Gastroesophageal sphincter (tissue), 4 donors: Measurements from ENCODE around the gene SDC1. TPM values are rescaled to one million over a fixed set of nuclear protein-coding genes. Genes with fewer than 3 reads are reported as not detected.

ENCODE experiments used
- ATAC-seq: fragments of 150-250 bp; one replicate; pipeline ENCODE4 v1.9.1; 2016; ENCODE audit warnings: mild to moderate bottlenecking, moderate library complexity
- H3K27ac ChIP-seq, 4 donors: fragments of 200-600 bp; sonication (generic) in 3 of 4; 1 replicate in 3 of 4; 2 replicates in 1 of 4; pipeline ENCODE4 v1.5.1; 2016 to 2019
- H3K27me3 ChIP-seq: fragments of 200-600 bp; sonication (generic); one replicate; pipeline ENCODE4 v1.5.1; 2019
- H3K36me3 ChIP-seq, 2 donors: fragments of 200-600 bp; sonication (generic); one replicate each; pipeline ENCODE4 v1.5.1; 2019; ENCODE audit warnings: control low read depth in 1 of 2
- H3K4me1 ChIP-seq, 3 donors: fragments of 200-600 bp; sonication (generic); 1 replicate in 2 of 3; 2 replicates in 1 of 3; pipeline ENCODE4 v1.5.1; 2016 to 2019; ENCODE audit warnings: control low read depth in 2 of 3
- H3K4me3 ChIP-seq, 2 donors: fragments of 200-600 bp; sonication (generic); one replicate each; pipeline ENCODE4 v1.5.1; 2019; ENCODE audit warnings: mild to moderate bottlenecking in 1 of 2, moderate library complexity in 1 of 2
- H3K9me3 ChIP-seq, 3 donors: fragments of 200-600 bp; sonication (generic); one replicate each; pipeline ENCODE4 v1.5.1; 2017 to 2019; ENCODE audit warnings: control low read depth in 2 of 3
- CTCF ChIP-seq, 4 experiments: fragments of 200-600 bp in 2 of 4; fragments of 450-650 bp in 2 of 4; sonication (generic) in 1 of 4; IDR thresholded peaks; one replicate each; pipeline ENCODE4 v1.5.1; 2017 to 2019; ENCODE audit warnings: antibody characterized with exemption in 4 of 4, mild to moderate bottlenecking in 2 of 4, moderate library complexity in 2 of 4
- EP300 ChIP-seq: sonication (generic); formaldehyde crosslinking; IDR thresholded peaks from one replicate; pipeline ENCODE4 v1.6.1; 2017; ENCODE audit warnings: antibody characterized with exemption, mild to moderate bottlenecking
- POLR2A ChIP-seq, 2 donors: fragments of 450-650 bp; IDR thresholded peaks; one replicate each; pipeline ENCODE4 v1.6.1; 2017; ENCODE audit warnings: antibody characterized with exemption in 2 of 2, mild to moderate bottlenecking in 2 of 2, moderate library complexity in 1 of 2
- POLR2AphosphoS5 ChIP-seq: sonication (generic); formaldehyde crosslinking; IDR thresholded peaks from one replicate; pipeline ENCODE4 v1.6.1; 2017; ENCODE audit warnings: antibody characterized with exemption
- WGBS, 2 donors: methylation state at CpG; one replicate each; pipeline ENCODE4 v1.1.5; 2018; ENCODE audit warnings: low coverage in 1 of 2; 5-methylcytosine and 5-hydroxymethylcytosine counted together
- total RNA-seq, 4 donors: library from RNA; depleted of rRNA; stranded (reverse); fragments of >200 nt; gene quantifications; one replicate each; pipeline ENCODE4 v1.1.0, GENCODE V29; 2016

Gene SDC1
- total RNA-seq, 4 donors from 2014 or later: 1.1 to 29.5 (median 1.8) TPM

DNA sequence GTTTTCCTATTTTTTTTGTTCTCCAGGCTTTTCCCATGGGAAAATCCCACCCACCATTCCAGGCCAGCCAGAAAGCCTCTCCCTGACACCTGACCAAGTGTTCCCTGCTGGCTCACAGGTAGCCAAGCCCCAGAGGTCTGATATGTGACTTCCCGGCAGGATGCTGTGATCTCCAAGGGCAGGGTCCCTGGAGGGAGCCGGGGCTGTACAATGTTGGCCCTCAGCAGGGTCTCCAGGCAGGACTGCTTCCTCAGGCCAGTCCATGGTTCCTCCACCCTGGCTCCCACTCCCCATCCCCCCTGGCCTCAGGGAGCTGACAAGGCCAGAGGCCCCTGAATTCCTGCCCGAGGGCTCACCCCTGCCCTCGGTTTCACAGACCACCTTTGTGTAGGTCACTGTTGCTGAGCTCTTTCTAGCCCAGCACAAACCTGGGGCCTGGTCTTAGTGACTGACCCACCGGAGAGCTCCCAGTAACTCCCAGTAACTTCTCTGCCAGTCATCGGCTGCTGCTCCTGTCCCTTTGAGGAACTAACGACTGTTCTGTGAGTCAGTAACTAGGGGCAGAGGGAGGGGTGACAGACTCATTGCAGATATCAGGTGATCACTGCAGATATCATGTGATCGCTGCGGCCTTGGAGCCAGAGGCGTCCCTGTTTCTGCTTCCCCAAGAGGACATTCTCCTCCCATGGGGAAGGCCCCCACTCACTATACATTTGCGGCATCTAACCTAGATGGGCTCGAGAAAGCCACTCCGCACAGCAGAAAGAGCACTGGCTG is 38.7 kb downstream of the SDC1 start:
- H3K9me3 ChIP-seq: no peaks in the 10 kb centered on the region
- no peaks in the 10 kb centered on the region for H3K4me1 ChIP-seq
- no peaks in the 10 kb centered on the region for H3K36me3 ChIP-seq
- no peak for TF ChIP-seq POLR2AphosphoS5
- no peak for TF ChIP-seq CTCF (IDR thresholded peaks at IDR 0.05)
- TF ChIP-seq POLR2A (IDR thresholded peaks at IDR 0.05): peak in 1 of 2 donors; percentile 16
- no peak for TF ChIP-seq EP300
- no peak overlapping the region for H3K4me3 ChIP-seq
- H3K27me3 ChIP-seq: no peaks in the 10 kb centered on the region
- peak; percentile 37 for ATAC-seq
- no CpG with 5 or more reads among the region's 13 CpGs for WGBS, 2 donors
- no peak overlapping the region for H3K27ac ChIP-seq

GRCh38 chr2:20185176-20186022 is 39.5 kb downstream of the SDC1 start:
- peak; percentile 25 for ATAC-seq
- no peaks in the 10 kb centered on the region for H3K9me3 ChIP-seq
- no peaks in the 10 kb centered on the region for H3K36me3 ChIP-seq
- WGBS, 2 donors: 88 to 100% methylated on average over 1 of the region's 18 CpGs
- no peak for TF ChIP-seq POLR2A (IDR thresholded peaks at IDR 0.05)
- TF ChIP-seq CTCF (IDR thresholded peaks at IDR 0.05): no peak
- TF ChIP-seq POLR2AphosphoS5: no peak
- TF ChIP-seq EP300: no peak
- no peak overlapping the region for H3K4me3 ChIP-seq
- no peaks in the 10 kb centered on the region for H3K4me1 ChIP-seq
- H3K27me3 ChIP-seq: no peaks in the 10 kb centered on the region
- no peak overlapping the region for H3K27ac ChIP-seq

- Histone ChIP-seq H3K9me3 (no peaks in the 10 kb centered on the region), H3K4me3 (no peak overlapping the region), H3K27ac (no peak overlapping the region), H3K4me1 (no peaks in the 10 kb centered on the region), H3K27me3 (no peaks in the 10 kb centered on the region), H3K36me3 (no peaks in the 10 kb centered on the region)
- no peak for TF ChIP-seq CTCF (IDR thresholded peaks at IDR 0.05)
- no peak for TF ChIP-seq EP300
- no peak for TF ChIP-seq POLR2A (IDR thresholded peaks at IDR 0.05)
- no peak for TF ChIP-seq POLR2AphosphoS5
- WGBS, 2 donors: 33 to 50% methylated on average over 1 to 3 of the region's 17 CpGs
- ATAC-seq: no peak
Measured at GRCh38 chr2:20184067-20184938, 40.6 kb downstream of the SDC1 start.

- TF ChIP-seq POLR2A (IDR thresholded peaks at IDR 0.05): no peak
- no peak for TF ChIP-seq POLR2AphosphoS5
- TF ChIP-seq CTCF (IDR thresholded peaks at IDR 0.05): no peak
- no peak for TF ChIP-seq EP300
- Histone ChIP-seq H3K4me3 (no peak overlapping the region), H3K27me3 (no peaks in the 10 kb centered on the region), H3K4me1 (no peaks in the 10 kb centered on the region), H3K9me3 (no peaks in the 10 kb centered on the region), H3K27ac (no peak overlapping the region), H3K36me3 (no peaks in the 10 kb centered on the region)
- 50% methylated on average over 1 of the region's 1 CpG; no CpG with 5 or more reads in 1 of the 2 donors for WGBS, 2 donors
- ATAC-seq: no peak
Measured at GRCh38 chr2:20183373-20183772, 41.6 kb downstream of the SDC1 start.
